AG20443 (cell line): Measurements from ENCODE around the gene CLEC3B.

ENCODE experiments used
- DNase-seq: peaks from one replicate; pipeline ENCODE4 v3.0.0; 2012; ENCODE audit warnings: low spot score, mixed read lengths

The CLEC3B gene

GRCh38 chr3:45003859-45004258 is 22.2 kb upstream of the CLEC3B start:
- no peak for DNase-seq

GRCh38 chr3:45007091-45007490 is 19.0 kb upstream of the CLEC3B start:
- DNase-seq, result no peak

GRCh38 chr3:45008117-45008516 is 18.0 kb upstream of the CLEC3B start:
- peak; percentile 78 for DNase-seq

GRCh38 chr3:45009868-45010267 is 16.2 kb upstream of the CLEC3B start:
- no peak for DNase-seq

- DNase-seq, result peak; percentile 84
Measured at GRCh38 chr3:45010811-45011333, 15.2 kb upstream of the CLEC3B start.

- peak; percentile 89 for DNase-seq
Measured at GRCh38 chr3:45011756-45012508, 14.2 kb upstream of the CLEC3B start.

- no peak for DNase-seq
Measured at GRCh38 chr3:45012577-45012976, 13.5 kb upstream of the CLEC3B start.

GRCh38 chr3:45016916-45017315 is 9.2 kb upstream of the CLEC3B start:
- no peak for DNase-seq

- no peak for DNase-seq
Measured at GRCh38 chr3:45017821-45018220, 8.3 kb upstream of the CLEC3B start.

- DNase-seq, result no peak
Measured at GRCh38 chr3:45020534-45020933, 5.6 kb upstream of the CLEC3B start.

GRCh38 chr3:45021524-45022297 is 4.4 kb upstream of the CLEC3B start:
- peak; percentile 23 for DNase-seq

GRCh38 chr3:45023675-45024074 is 2.4 kb upstream of the CLEC3B start:
- no peak for DNase-seq

GRCh38 chr3:45024542-45025255 is 1.4 kb upstream of the CLEC3B start:
- DNase-seq, result no peak

GRCh38 chr3:45026957-45027356 is 854 bp downstream of the CLEC3B start:
- peak; percentile 88 for DNase-seq

GRCh38 chr3:45027441-45027840 is 1.3 kb downstream of the CLEC3B start:
- no peak for DNase-seq

- no peak for DNase-seq
Measured at GRCh38 chr3:45029216-45029615, 3.1 kb downstream of the CLEC3B start.

- DNase-seq, result peak; percentile 71
Measured at GRCh38 chr3:45029661-45030060, 3.6 kb downstream of the CLEC3B start.

GRCh38 chr3:45031531-45031930 is 5.4 kb downstream of the CLEC3B start:
- DNase-seq, result no peak

GRCh38 chr3:45032113-45032512 is 6.0 kb downstream of the CLEC3B start:
- no peak for DNase-seq

GRCh38 chr3:45033791-45034190 is 7.7 kb downstream of the CLEC3B start:
- DNase-seq, result no peak

- DNase-seq, result no peak
Measured at GRCh38 chr3:45034612-45035252, 8.6 kb downstream of the CLEC3B start.
